GM18519 (cell line): Measurements from ENCODE around the gene SMOC1.
"Not testable (repeated sequence)": the region's sequence is repeated elsewhere in the genome, so short reads cannot be mapped to it uniquely, and the experiment has no call there.

Experiments
- ATAC-seq: cut with Tn5 transposase; IDR thresholded peaks from one replicate; pipeline ENCODE4 v1.9.1; 2021; ENCODE audit warnings: mild to moderate bottlenecking, moderate library complexity; ENCODE audit not compliant: unreplicated experiment, low FRiP score

SMOC1 gene

DNA sequence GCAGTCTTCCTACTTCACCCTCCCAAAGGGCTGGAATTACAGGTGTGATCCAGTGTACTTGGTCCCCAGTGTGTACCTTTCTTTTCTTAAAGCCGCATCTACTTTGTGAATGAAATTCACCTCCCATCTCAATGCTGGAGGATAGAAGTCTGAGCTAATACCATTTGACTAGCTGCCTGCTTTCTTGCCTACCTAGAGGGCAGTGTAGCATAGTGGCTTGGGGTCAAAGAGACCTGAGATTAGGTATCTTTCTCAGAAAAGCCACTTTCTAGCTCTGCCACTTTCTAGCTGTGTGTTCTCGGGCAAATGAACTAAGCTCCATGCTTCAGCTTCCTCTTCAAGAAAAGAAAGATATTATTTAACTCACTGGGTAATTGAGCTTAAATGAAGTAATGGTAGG lies 16.9 kb downstream of the SMOC1 start:
- no peak for ATAC-seq

DNA sequence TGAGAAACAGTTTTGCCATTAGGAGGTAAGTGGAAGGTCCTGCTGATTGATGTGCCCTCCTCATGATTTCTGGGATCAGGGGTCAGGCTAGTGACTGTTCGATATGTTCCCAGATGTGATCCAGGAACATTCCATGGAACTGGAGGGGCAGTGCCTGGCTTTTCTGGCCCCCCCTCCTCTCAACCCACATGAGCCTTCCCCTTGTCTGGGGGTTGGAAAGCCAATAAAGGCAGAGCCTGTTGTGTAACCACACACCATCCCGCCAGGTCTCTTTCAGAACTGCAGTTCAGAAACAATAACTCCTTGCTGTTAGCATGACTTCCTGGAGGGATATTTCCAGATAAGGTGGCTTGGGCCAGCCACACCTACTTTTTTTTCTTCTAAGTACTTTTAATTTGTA lies 17.8 kb downstream of the SMOC1 start:
- no peak for ATAC-seq

- no peak for ATAC-seq
Observed at GRCh38 chr14:69900603-69901002, 21.4 kb downstream of the SMOC1 start.

GRCh38 chr14:69901113-69901951 lies 22.1 kb downstream of the SMOC1 start:
- no peak for ATAC-seq

DNA sequence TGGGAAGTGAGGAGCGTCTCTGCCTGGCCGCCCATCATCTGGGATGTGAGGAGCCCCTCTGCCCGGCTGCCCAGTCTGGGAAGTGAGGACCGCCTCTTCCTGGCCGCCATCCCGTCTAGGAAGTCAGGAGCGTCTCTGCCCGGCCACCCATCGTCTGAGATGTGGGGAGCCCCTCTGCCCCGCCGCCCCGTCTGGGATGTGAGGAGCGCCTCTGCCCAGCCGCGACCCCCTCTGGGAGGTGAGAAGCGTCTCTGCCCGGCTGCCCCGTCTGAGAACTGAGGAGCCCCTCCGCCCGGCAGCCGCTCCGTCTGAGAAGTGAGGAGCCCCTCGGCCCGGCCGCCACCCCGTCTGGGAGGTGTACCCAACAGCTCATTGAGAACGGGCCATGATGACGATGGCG lies 23.8 kb downstream of the SMOC1 start:
- not testable (repeated sequence) for ATAC-seq

GRCh38 chr14:69904246-69904645 lies 25.0 kb downstream of the SMOC1 start:
- ATAC-seq, result no peak

DNA sequence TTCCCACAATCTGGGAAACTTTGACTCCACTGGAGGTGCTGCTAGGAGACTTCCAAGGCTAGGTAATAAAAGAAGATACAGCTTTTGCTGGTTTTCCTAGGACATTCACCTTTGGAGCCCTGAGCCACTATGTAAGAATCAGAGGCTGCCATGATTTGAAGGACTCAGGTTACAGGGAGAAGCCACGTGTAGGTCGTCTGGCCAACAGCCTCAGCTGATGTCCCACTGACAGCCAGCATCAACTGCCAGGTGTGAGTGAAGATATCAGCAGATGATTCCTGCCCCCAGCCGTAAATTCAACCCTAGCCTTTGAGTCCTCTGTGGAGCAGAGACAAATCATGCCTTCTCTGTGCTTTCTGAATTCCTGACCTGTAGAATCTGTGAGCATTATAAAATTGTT lies 27.0 kb downstream of the SMOC1 start:
- ATAC-seq, result no peak

- ATAC-seq, result no peak
Observed at GRCh38 chr14:69909826-69910550, 30.8 kb downstream of the SMOC1 start.

DNA sequence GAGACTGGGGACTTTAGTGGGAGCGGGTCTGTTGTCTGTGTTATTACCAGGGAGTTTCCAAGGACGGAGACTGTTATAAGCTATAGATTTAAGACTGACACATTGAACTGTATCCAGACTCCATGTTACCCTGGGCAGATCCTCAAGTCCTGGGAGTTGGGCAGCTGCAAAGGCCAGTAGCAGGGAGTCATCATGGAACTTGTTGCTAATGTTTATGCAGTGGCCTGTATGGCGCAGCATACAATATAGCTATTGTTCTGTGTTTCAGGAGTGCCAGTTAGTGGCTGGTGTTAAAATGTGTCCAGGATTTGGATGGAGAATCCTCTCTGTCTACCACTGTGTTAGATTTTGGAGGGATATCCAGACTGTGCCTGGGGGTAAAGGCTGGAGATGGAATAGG lies 31.7 kb downstream of the SMOC1 start:
- ATAC-seq, result no peak

DNA sequence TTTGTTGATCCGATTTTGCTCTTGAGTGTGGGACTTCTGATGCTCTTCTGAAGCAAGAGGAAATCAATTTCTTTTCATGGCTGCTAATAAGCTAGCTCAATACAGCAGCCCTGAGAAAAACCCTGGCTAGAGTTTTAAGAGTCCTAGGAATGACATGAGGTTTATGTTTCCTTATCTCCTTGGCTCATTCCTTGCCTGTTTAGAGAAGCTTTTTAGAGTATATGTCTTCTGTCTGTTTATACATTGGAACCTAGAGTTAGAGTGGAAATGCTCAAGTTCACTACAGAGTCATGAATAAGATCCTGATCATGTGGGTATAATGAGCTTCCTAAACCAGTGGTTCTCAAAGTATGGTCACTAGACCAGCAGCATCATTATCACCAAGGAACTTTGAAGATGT lies 34.5 kb downstream of the SMOC1 start:
- no peak for ATAC-seq

DNA sequence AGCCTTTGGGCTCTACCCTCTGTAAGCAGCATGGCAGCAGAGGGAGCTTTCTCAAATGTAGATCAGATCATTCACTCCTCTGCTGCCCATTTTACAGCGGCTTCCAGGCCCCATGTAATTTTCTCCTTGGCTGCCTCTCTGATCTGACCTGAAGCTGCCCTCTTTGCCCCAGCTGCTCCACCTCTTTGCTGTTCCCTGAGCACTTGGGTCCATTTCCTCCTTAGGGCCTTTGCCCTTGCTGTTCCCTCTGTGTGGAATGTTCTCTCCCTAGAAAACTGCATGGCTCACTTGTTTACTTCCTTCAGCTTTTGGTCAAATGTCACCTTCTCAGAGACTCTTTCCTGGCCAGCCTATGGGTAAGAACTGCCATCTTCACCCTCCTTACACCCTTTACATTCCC lies 37.2 kb downstream of the SMOC1 start:
- no peak for ATAC-seq

- no peak for ATAC-seq
Observed at GRCh38 chr14:69917287-69917686, 38.1 kb downstream of the SMOC1 start.

GRCh38 chr14:69919815-69920214 lies 40.6 kb downstream of the SMOC1 start:
- ATAC-seq, result no peak

DNA sequence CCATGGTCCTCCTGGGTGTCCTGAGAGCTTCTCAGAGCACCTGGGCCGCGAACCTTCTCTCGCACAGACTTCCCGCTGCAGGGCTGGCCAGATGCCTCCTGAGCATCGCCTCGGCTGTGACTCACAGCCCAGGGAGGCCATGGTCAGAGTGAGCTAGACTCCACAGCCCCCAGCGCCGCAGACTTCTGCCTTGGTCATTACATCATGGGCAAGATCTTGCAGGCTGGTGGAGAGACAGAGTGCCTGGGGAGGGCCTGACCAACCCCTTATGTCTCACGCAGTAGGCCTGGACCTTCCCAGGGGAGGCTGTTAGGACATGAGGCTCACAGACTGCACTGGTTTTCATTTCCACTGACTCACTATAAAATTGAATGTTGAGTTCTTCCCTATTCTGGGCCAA lies 41.8 kb downstream of the SMOC1 start:
- no peak for ATAC-seq

DNA sequence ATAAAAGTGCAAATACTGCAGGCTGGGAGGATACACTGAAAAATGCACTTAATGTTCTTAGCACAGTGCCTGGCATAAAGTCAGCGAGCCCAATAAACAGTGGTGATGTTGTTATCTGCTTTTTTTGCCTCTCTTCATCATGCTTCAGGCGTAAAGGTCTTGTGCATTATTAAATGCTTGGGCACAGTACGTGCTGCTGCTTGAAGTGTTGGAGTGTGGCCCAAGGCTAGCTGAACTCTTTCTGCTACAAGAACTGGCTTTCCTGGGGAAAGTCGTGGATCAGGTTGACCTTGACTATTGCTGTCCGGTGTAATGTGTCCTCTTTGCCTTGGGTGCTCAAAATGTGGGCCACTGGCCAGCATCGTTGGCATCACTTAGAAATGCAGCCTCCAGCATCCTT lies 43.0 kb downstream of the SMOC1 start:
- no peak for ATAC-seq

GRCh38 chr14:69924201-69924600 lies 45.0 kb downstream of the SMOC1 start:
- no peak for ATAC-seq

DNA sequence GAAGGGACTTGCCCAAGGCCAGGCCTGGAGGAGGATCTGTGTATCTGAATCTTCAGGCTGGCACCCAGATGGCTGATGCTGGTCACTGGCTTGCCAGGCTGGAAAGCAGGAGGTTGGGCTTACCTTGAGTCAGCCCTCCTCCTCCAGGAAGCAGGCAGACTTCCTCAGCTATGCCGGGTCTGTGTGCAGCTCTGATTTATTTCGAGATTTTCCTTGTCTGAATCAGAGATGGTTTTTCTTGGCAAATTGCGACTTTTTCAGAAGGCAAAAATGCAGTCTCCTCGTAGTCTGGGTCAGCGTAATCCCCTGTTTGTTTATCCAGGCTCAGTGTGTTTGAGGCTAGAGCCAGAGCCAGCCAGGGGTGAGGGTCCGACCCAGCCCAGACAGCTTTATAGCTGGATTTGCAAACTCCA lies 48.9 kb downstream of the SMOC1 start:
- no peak for ATAC-seq

GRCh38 chr14:69930780-69931379 lies 51.7 kb downstream of the SMOC1 start:
- ATAC-seq, result no peak

DNA sequence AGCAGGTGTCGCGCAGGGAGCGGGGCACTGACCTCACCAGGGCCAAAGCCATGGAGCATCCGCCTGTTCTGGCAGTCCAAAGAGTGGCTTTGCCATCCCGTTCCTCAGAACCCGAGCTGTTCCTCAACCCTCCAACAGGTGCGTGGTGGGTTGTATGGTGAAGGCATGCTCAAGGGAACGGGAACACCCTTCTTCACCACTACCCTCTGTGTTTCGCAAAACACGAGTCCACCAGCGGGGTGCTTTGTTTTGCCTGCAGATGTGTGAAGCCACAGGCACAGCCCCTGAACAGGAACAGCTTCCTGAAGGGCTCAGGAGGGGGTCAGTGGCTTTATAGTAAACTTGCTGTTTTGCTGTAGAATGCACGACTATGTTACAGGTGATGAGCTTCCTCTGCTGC lies 52.7 kb downstream of the SMOC1 start:
- ATAC-seq, result no peak

DNA sequence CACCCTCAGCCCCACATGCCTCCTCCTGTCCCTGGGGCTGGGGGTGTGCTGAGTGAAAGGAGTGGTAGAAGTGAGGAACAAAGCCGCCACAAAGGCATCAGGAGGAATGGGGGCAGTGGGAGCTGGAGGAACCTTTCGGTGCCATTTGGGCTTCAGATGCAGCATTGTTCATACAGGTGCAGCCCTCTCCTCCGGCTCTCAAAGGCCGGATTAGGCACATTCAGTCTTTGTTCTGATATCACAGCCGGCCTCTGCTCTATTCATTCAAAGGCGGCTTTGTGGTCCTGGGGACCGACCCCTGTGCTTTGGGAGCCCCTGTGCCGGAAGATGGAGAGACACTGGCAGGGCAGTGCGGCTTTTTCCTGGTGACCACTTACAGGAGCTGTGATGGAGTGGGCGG lies 53.2 kb downstream of the SMOC1 start:
- ATAC-seq, result no peak

DNA sequence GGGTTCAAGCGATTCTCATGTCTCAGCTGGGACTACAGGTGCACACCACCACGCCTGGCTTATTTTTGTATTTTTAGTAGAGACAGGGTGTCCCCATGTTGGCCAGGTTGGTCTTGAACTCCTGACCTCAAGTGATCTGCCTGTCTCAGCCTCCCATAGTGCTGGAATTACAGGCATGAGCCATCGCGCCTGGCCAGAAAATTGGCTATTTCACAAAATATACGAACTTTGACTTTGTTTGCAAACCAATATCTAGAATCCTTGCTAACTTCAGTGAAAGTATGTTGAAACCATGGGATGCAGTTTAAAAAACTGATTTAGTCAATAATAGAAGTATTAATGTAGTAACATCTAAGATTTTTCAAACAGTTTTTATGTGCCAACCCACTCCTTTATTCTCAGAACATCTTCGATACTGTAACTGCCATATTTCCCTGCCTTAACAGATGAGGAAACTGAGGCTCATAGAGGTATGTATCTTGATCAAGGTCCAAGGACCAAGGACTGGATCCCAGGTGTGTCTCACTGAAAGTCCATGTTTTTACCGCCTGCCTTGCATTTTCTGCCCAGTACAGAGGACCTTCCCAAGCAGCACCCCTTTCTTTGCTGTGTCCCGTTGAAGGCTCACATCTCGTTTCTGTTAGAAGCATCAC lies 54.5 kb downstream of the SMOC1 start:
- ATAC-seq, result no peak
